ENCODE data around the gene ANXA11.
"Not testable (repeated sequence)": the region's sequence is repeated elsewhere in the genome, so short reads cannot be mapped to it uniquely, and the experiment has no call there.

DNA sequence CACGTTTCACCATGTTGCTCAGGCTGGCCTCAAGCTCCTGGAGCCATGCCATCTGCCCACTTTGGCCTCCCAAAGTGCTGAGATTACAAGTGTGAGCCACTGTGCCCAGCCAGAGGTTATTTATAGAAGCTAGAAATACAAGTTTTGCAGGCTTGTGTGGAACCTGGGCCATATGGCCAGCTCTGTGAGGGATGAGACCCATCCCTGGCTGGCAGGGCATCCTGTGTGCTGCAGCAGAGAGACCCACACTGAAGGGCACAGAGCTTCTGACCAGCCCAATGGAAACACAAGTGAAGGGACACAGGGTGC is 48.6 kb upstream of the ANXA11 start:
- not testable (repeated sequence) for TF ChIP-seq POLR2AphosphoS5 (IDR thresholded peaks at IDR 0.05; ENCODE audit: low read depth); EZH2 (IDR thresholded peaks at IDR 0.05; ENCODE audit: low read depth, unreplicated experiment); CTCF (conservative IDR thresholded peaks at IDR 0.05; ENCODE audit: low read depth in 2 of 2); EZH2phosphoT487 (IDR thresholded peaks at IDR 0.05; ENCODE audit: unreplicated experiment); REST (IDR thresholded peaks at IDR 0.05; ENCODE audit: unreplicated experiment); CREB1 (CRISPR knock-in tag; IDR thresholded peaks at IDR 0.05; ENCODE audit: low read depth); ZNF114 (CRISPR knock-in tag; IDR thresholded peaks at IDR 0.05); JUNB (IDR thresholded peaks at IDR 0.05; ENCODE audit: unreplicated experiment); ZNF331 (CRISPR knock-in tag; IDR thresholded peaks at IDR 0.05; ENCODE audit: low read depth); ZNF462 (CRISPR knock-in tag; IDR thresholded peaks at IDR 0.05)

All from GM23338 (cell line).